H1 (cell line): Measurements from ENCODE around the gene CCNK. TPM values are rescaled to one million over a fixed set of nuclear protein-coding genes. Genes with fewer than 3 reads are reported as not detected.

Experiments
- CTBP2 ChIP-seq: IDR thresholded peaks from 2 replicates; pipeline ENCODE4 v1.7.0; 2011; ENCODE audit warnings: borderline replicate concordance, mild to moderate bottlenecking, moderate library complexity, mixed read lengths, low read length; ENCODE audit not compliant: insufficient read depth, insufficient read length
- polyA plus RNA-seq, 7 experiments: library from polyadenylated mRNA; depleted of rRNA in 3 of 7; stranded (reverse) in 5 of 7; unstranded in 2 of 7; fragments of >200 nt in 5 of 7; fragments of 200-250 nt in 2 of 7; gene quantifications; 1 replicate in 5 of 7; 2 replicates in 1 of 7; 4 replicates in 1 of 7; pipeline versions ENCODE4 v1.2.1 to v1.2.3, GENCODE V29; 2011 to 2013; ENCODE audit warnings: missing spikeins in 2 of 7, mixed read lengths in 2 of 7
- total RNA-seq: library from RNA; stranded (reverse); fragmentation: NEBNext Ultra II Directional; extraction: Animal tissue kit (Norgen Biotek cat#: 25700); gene quantifications from 2 replicates; pipeline ENCODE4 v1.2.1, GENCODE V29; 2021
- TF ChIP-seq, protein P1 (sequence below), 3 experiments: IDR thresholded peaks; 1 replicate in 2 of 3; 2 replicates in 1 of 3; pipeline versions ENCODE4 v1.5.1 to v1.6.1; 2011; ENCODE audit warnings: low read length in 3 of 3, mild to moderate bottlenecking in 3 of 3, inconsistent platforms in 2 of 3, low read depth in 1 of 3, moderate library complexity in 1 of 3; ENCODE audit not compliant: insufficient read depth in 1 of 3; ENCODE audit errors: control extremely low read depth in 1 of 3

Gene CCNK
- total and polyA plus RNA-seq, 2 of the 8 experiments (the other 6 are each of a cell fraction or from before 2014, with no cell fraction given): 10.7 to 82.7 TPM

DNA sequence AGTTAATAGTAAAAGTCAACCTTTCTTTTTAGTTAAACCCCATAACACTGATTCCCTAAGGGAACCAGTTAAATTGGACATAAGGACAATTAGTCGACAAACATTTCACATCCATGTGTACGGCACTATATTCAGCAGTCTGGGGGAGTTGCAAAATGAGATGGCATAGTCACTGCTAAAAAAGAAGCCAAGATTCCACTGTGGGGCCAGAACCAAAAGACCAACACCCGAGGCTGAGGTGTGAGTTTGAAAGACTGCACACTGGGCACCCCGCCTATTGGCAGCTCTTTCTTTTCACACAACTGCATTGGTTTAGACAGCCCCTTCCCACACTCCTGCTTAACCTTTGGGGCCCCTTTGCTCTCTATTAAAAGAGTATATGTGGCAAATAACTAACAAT is 17.2 kb upstream of the CCNK start (continued):
- TF ChIP-seq, protein P1, sequence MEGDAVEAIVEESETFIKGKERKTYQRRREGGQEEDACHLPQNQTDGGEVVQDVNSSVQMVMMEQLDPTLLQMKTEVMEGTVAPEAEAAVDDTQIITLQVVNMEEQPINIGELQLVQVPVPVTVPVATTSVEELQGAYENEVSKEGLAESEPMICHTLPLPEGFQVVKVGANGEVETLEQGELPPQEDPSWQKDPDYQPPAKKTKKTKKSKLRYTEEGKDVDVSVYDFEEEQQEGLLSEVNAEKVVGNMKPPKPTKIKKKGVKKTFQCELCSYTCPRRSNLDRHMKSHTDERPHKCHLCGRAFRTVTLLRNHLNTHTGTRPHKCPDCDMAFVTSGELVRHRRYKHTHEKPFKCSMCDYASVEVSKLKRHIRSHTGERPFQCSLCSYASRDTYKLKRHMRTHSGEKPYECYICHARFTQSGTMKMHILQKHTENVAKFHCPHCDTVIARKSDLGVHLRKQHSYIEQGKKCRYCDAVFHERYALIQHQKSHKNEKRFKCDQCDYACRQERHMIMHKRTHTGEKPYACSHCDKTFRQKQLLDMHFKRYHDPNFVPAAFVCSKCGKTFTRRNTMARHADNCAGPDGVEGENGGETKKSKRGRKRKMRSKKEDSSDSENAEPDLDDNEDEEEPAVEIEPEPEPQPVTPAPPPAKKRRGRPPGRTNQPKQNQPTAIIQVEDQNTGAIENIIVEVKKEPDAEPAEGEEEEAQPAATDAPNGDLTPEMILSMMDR (IDR thresholded peaks at IDR 0.05; ENCODE audit: control extremely low read depth in 1 of 3, insufficient read depth in 1 of 3, low read depth in 1 of 3, low read length in 3 of 3): no peak
- no peak for TF ChIP-seq CTBP2
